Calu3 (cell line): ENCODE results near the gene QRICH2. TPM values are rescaled to one million over a fixed set of nuclear protein-coding genes. Genes with fewer than 3 reads are reported as not detected.

ENCODE experiments used
- BruUV-seq: library from RNA; stranded (reverse); fragments of 400-500 nt; replicated peaks from 2 replicates; lab custom pipeline; 2021; lab: Mats Ljungman, UMichigan
- CTCF ChIA-PET: fragments of 300-600 bp; sonication (Branson Sonifier 250); formaldehyde crosslinking; loops from one replicate; lab custom pipeline; 2022; ENCODE audit warnings: antibody characterized with exemption; lab: Charles Lee
- DNase-seq: peaks from one replicate; pipeline ENCODE4 v3.0.0; 2022
- H3K27ac Mint-ChIP-seq: one replicate; pipeline ENCODE4 v1.8.0; 2022; ENCODE audit warnings: mixed read lengths; ENCODE audit not compliant: unreplicated experiment
- H3K27me3 Mint-ChIP-seq: one replicate; pipeline ENCODE4 v1.8.0; 2022; ENCODE audit warnings: mixed read lengths; ENCODE audit not compliant: unreplicated experiment
- H3K36me3 Mint-ChIP-seq: one replicate; pipeline ENCODE4 v1.8.0; 2022; ENCODE audit warnings: mild to moderate bottlenecking, moderate library complexity, mixed read lengths; ENCODE audit not compliant: insufficient read depth, unreplicated experiment
- H3K4me1 Mint-ChIP-seq: one replicate; pipeline ENCODE4 v1.8.0; 2022; ENCODE audit warnings: mild to moderate bottlenecking, low read depth, mixed read lengths; ENCODE audit not compliant: unreplicated experiment
- H3K4me3 Mint-ChIP-seq: one replicate; pipeline ENCODE4 v1.8.0; 2022; ENCODE audit warnings: mild to moderate bottlenecking, low read depth, moderate library complexity, mixed read lengths; ENCODE audit not compliant: unreplicated experiment
- H3K9me3 Mint-ChIP-seq: one replicate; pipeline ENCODE4 v1.8.0; 2022; ENCODE audit warnings: low read depth, mixed read lengths; ENCODE audit not compliant: unreplicated experiment
- CTCF ChIP-seq: fragments of 200-600 bp; IDR thresholded peaks from one replicate; pipeline ENCODE4 v1.8.0; 2022; ENCODE audit warnings: antibody characterized with exemption; ENCODE audit not compliant: unreplicated experiment
- intact Hi-C: fragments of 100-400 bp; cut with micrococcal nuclease; formaldehyde crosslinking; loops from one replicate; pipeline ENCODE4 v1.10.0; 2022; ENCODE audit not compliant: unreplicated experiment
- total RNA-seq: library from RNA; stranded (reverse); gene quantifications from 2 replicates; pipeline ENCODE4 v1.2.3, GENCODE V29; 2022

The QRICH2 gene
- total RNA-seq, 1 experiment from 2014 or later, result 3.0 TPM

GRCh38 chr17:76293106-76293505, 15.0 kb downstream of the QRICH2 start:
- intact Hi-C loops, result no loop called here
- TF ChIP-seq CTCF, result no peak
- H3K4me3 Mint-ChIP-seq, result no peak overlapping the region
- DNase-seq, result no peak
- H3K27ac Mint-ChIP-seq, result no peak overlapping the region
- no TSS peak for BruUV-seq
- H3K36me3 Mint-ChIP-seq, result no peaks in the 10 kb centered on the region
- no peaks in the 10 kb centered on the region for H3K4me1 Mint-ChIP-seq
- H3K27me3 Mint-ChIP-seq, result no peaks in the 10 kb centered on the region
- CTCF ChIA-PET, result no interaction called here
- no peaks in the 10 kb centered on the region for H3K9me3 Mint-ChIP-seq

GRCh38 chr17:76292567-76292966, 15.5 kb downstream of the QRICH2 start:
- TF ChIP-seq CTCF, result no peak
- no TSS peak for BruUV-seq
- Mint-ChIP-seq H3K9me3 (no peaks in the 10 kb centered on the region), H3K27me3 (no peaks in the 10 kb centered on the region), H3K27ac (no peak overlapping the region), H3K4me3 (no peak overlapping the region), H3K4me1 (no peaks in the 10 kb centered on the region), H3K36me3 (no peaks in the 10 kb centered on the region)
- CTCF ChIA-PET, result no interaction called here
- intact Hi-C loops, result no loop called here
- DNase-seq, result no peak

- no peaks in the 10 kb centered on the region for H3K9me3 Mint-ChIP-seq
- intact Hi-C loops, result no loop called here
These were observed 26.3 kb downstream of the QRICH2 start for GRCh38 chr17:76281573-76282371.

GRCh38 chr17:76280650-76281049, 27.4 kb downstream of the QRICH2 start:
- DNase-seq, result no peak
- Mint-ChIP-seq H3K4me1 (peaks cover 8% of the 10 kb centered on the region), H3K27me3 (no peaks in the 10 kb centered on the region), H3K4me3 (no peak overlapping the region), H3K36me3 (peaks cover 12% of the 10 kb centered on the region), H3K9me3 (no peaks in the 10 kb centered on the region), H3K27ac (no peak overlapping the region)
- intact Hi-C loops, result no loop called here
- no TSS peak for BruUV-seq
- CTCF ChIA-PET, result interaction anchor here (1.3 to 2.5 kb wide), 5 partner anchors 23 to 158 kb away, joined by 3 to 36 read pairs (median 10); no protein-coding TSS in a partner anchor
- TF ChIP-seq CTCF, result no peak

More at GRCh38 chr17:76281573-76282371, 26.3 kb downstream of the QRICH2 start:
- no TSS peak for BruUV-seq
- no peak for TF ChIP-seq CTCF
- Mint-ChIP-seq H3K27me3 (no peaks in the 10 kb centered on the region), H3K36me3 (peaks cover 6% of the 10 kb centered on the region), H3K27ac (no peak overlapping the region), H3K4me1 (peaks cover 8% of the 10 kb centered on the region), H3K4me3 (no peak overlapping the region)
- no peak for DNase-seq
- CTCF ChIA-PET, result interaction anchor here (1.3 kb wide), 1 partner anchor 44 kb away, joined by 4 read pairs; no protein-coding TSS in a partner anchor
